ENCODE data around the gene TBCD. TPM values are rescaled to one million over a fixed set of nuclear protein-coding genes. Genes with fewer than 3 reads are reported as not detected.
"Not testable (repeated sequence)": the region's sequence is repeated elsewhere in the genome, so short reads cannot be mapped to it uniquely, and the experiment has no call there.

The TBCD gene
- total RNA-seq, 1 donor from 2014 or later: 44.5 TPM

DNA sequence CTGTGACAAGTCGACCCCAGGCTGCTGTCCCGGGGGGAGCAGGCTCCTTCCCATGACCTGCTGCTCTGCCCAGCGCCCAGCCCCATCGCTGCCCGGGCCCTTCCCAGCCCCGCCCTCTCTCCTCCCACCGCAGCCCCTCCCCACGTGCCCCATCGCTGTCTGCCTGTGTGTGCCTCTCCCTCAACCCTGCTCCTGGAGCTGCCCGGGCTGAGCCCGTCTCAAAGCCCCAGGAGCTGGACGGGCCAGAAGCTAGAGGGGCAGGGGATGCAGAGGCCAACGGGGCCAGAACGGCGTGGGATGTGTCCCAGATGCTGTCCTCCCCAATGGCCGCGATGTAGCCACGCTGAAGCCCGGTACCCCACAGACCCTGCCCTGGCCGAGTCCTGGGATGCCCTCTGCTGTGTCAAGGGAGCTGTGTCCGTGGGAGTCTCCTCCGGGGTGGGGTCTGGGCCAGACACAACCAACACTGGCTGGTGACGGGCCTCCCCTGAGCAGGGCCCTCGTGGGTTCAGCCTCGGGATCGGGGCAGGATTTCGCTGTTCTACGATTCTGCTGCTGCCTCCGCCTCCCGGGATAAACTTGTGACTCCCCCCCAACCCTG lies 206.2 kb downstream of the TBCD start:
- DNase-seq: no peak

DNA sequence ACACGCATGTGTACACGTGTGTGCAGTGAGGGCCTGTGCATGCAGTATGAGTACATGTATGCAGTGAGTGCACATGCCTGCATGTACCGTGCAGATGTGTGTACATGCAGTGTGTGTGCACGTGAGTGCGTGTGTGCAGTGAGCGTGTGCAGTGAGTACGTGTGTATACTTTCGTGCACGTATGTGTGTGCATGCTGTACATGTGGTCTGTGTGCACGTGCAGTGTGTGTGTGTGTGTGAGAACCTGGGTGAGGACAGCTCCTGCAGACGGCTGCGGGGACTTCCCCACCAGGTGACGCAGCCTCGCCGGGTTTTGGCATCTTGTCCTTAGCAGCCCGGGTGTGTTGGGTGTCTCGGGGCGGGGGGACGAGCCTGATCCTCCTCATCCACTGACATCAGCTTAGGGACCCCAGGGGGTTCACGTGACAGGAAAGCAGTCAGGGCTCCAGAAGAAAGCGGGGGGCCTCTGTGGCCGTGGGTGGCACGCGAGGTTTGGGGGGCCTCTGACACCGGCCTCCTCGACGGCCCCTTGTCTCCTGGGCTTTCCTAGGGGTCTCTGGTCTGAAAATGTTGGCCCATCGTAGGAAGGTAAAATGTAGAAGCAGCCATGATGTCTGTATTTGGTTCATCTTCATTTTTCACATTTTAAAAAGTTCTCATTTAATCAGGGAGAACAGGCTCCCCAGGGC lies 207.5 kb downstream of the TBCD start:
- no peak for DNase-seq

DNA sequence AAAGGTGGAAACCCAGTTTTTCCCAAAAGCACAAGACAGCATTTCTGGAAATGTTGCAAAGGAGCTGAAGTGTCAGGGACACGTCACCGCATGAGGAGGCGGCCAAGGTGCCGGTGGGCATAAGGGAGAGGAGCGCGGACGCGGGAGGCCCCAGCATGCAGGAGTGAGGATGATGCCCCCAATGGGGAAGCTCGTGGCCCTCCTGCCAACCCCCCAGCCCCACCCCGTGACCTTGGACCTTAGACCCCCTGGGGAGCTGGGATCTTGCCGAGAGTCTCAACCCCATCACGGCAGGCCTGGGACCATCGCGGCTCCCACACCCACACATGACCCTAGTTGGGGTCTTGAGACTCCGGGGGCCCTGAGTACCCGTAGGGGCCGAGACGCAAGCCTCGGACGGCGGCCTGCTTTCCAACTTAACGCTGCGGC lies 208.1 kb downstream of the TBCD start:
- no peak for DNase-seq

DNA sequence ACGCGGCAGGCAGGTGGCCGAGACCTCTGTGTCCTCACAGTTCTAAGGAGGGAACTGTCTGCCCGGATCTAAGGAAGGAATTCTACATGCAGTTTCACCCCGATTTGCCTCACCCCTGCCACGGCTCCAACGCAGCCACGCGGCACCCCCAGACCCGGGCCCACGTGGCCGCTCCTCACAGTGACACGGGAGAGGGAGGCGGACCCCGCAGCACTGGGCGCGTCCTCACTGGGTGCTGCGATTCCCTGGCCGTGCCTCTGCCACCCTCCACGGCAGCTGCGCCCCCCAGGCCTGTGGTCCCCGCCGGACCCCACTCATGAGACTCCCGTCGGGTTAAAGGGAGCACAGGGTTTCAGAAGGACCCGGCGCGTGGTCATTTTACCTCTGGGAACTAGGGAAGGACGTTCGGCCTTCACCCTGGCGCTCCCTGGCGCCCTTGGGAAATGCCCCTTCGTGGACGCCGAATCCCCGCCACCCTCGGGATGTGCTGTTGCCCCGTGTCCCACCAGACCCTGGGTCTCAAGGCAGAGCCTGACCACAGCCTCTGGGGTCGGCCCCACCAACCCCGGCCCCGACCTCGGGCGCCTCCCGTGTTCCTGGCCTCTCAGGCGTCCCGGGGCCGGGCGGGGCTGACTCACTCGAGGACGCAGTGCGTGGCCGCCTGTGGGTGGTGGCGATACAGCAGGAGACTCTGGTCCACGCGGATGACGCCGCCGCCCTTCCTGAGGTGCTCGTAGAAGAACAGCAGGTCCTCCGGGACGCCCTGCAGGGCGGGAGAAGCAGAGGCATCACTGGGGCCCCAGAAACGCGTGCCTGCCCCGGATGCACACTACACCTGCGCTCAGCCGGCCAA lies 208.8 kb downstream of the TBCD start:
- DNase-seq: no peak

DNA sequence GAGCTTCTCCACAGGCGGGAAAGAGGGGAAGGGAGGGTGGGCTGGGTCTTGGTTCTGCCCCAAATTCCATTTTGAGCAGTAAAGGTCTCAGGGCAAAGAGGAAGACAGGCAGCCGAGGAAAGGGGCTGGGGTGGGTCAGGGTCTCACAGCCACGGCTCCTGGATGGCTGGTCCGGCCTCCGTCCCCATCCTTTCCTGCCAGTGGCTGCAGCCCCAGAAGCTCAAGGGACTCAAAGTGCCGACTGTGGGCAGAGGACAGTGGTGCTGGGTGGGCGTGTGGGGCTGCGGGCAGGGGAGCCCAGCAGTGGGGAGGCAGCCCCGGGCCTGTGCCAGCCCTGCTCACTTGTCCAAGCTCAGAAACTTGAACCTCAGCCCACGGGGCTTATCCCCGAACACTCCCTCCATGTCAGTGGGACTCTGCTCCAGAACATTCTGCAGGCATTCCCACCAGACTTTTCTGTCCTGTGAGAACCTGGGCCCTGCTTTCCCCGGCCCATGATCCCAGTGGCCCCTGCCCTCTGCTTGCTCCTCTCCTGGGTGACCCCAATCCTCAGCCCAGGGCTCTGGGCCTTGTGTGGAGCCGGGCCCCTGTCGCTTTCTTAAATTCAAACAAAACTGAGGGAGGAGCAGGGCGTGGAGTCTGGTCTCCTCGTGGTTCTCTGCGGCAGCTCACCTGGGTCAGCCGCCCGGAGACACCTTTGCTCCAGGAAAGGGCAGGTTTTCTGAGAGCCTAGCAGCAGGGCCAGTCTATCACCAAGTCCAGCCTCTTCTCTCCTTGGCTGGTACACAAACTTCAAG lies 209.7 kb downstream of the TBCD start:
- DNase-seq: no peak

DNA sequence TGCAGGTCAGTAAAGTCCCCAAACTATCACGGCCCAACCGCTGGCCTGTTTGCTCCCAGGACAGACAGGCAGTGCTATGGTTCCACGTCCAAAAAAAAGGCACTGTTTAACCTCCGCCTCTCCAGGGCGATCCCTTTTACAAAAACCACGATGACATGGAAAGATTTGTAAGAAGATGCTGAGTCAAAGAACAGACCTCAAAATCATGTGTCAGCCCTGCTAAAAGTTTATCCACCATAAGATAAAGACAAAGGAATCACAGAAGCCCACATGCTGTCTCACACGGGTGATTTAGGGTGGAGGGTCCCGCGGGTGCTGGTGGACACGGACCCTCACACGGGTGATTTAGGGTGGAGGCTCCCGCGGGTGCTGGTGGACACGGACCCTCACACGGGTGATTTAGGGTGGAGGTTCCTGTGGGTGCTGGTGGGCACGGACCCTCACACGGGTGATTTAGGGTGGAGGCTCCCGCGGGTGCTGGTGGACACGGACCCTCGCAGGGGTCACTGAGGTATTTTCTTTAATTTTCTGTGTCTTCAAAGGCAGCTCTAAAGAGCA lies 210.4 kb downstream of the TBCD start:
- DNase-seq: no peak

DNA sequence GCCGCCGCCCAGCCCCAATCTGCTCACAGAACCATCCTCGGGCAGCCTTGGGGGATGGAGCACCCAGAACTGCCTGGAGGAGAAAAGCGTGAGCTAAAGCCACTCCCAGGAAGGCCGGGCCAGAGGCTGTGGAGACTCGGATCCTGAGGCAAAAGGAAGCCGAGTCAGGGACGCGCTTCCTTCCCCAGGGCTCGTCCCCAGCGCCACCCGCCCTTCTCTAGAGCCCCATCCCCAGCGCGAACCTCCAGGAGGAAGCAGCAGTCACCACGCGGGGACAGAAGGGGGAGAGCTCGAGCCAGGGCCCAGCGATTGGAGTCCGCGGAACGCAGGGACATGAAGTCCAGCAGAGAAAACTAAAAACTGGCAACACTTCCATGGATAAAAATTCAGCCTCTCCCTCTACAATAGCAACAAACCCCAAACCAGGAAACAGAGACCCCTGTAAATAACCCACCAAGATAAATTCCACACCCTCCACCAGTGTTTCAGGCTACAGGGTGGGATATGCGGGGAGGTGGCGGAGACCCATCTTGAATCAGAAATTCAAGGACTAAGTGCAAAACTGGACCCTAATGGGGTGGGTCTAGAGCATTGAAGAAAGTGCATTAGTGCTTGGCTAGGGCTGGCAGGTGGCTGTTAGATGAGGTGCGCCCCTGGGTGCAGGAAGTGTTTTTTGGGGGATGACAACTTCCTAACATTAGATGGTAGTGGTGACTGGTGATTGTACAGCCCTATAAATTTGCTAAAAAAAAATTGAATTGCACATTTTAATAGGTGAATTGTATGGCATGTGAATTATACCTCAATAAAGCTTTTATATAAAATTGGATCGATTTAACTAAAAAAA lies 211.5 kb downstream of the TBCD start:
- DNase-seq: peak; percentile 38

DNA sequence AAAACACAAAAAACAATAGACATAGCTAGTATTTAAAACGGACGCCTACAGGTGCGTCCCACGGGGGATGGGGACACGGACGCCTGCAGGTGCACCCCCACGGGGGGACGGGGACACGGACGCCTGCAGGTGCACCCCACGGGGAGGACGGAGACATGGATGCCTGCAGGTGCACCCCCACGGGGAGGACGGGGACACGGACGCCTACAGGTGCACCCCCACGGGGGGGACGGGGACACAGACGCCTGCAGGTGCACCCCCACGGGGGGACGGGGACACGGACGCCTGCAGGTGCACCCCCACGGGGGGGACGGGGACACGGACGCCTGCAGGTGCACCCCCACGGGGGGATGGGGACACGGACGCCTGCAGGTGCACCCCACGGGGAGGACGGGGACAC lies 212.6 kb downstream of the TBCD start:
- DNase-seq: not testable (repeated sequence)

DNA sequence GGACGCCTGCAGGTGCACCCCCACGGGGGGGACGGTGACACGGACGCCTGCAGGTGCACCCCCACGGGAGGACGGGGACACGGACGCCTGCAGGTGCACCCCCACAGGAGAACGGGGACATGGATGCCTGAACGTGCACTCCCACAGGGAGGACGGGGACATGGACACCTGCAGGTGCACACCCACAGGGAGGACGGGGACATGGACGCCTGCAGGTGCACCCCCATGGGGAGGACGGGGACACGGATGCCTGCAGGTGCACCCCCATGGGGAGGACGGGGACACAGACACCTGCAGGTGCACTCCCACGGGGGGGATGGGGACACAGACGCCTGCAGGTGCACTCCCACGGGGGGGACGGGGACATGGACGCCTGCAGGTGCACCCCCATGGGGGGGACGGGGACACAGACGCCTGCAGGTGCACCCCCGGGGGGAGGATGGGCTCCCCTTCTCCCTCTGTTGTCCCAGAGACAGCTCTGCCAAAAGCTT lies 213.0 kb downstream of the TBCD start:
- no peak for DNase-seq

DNA sequence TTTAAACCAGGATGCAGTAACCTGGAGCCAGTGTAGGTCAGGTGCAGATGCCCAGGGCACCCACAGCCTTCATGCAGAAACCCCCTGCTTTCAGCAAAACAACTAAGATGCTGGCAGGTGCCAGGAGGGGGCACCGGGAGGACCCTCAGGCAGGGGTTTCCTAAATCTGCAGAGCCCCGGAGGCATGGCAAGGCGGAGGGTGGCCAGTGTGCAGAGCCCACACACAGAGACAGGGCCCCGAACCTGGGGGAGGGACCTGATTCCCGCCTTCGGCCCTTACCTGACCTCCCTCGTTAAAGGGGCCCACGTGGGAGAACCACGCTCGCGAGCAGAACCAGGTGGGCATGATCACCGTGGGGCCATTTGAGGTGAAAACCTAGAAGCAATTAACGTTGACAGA lies 213.5 kb downstream of the TBCD start:
- DNase-seq: no peak

DNA sequence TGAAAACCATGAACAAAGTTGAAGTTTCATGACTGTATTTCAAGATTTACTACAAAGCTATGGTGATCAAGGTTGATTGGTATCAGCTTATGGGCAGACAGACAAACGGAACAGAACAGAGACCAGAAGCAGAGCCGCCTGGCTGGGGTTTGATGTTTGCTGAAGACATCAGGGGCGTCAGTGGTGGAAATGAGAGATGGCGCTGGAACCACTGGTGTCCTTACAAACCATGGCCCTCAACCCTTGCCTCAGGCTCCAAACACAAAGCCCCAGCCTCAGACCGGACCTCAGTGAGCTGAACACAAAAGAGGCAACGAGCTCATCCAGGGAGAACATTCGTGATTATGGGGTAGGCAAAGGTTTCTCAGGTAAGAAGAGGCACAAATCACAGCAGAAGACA lies 214.6 kb downstream of the TBCD start:
- no peak for DNase-seq

DNA sequence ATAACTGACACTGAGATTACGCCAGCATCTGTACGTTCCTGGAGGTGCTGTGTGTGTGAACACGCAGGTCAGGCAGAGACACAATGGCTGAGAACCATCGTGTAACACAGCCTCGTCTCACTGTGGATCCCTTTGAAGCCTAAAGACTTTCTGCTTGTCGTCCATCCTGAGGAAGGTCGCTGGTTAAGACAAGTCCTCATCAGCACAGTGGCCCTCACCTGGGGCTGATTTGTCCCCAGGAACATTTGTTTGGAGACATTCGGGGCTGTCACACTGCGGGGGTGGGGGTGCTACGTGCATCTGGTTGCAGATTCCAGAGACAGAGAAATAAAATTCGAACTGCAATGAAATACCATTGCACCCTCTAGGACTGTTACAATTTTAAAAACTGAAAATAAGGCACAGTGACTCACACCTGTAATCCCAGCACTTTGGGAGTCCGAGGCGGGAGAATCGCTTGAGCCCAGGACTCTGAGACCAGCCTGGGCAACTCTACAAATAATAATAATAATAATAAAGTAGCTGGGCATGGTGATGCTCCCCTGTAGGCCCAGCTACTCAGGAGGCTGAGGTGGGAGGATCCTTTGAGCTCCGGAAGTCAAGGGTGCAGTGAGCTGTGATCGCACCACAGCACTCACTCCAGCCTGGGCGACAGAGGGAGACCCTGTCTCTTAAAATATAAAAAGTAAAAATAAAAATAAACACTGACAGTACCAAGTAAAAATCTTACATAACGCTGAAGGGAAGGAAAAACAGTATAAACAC lies 215.6 kb downstream of the TBCD start:
- DNase-seq: no peak

DNA sequence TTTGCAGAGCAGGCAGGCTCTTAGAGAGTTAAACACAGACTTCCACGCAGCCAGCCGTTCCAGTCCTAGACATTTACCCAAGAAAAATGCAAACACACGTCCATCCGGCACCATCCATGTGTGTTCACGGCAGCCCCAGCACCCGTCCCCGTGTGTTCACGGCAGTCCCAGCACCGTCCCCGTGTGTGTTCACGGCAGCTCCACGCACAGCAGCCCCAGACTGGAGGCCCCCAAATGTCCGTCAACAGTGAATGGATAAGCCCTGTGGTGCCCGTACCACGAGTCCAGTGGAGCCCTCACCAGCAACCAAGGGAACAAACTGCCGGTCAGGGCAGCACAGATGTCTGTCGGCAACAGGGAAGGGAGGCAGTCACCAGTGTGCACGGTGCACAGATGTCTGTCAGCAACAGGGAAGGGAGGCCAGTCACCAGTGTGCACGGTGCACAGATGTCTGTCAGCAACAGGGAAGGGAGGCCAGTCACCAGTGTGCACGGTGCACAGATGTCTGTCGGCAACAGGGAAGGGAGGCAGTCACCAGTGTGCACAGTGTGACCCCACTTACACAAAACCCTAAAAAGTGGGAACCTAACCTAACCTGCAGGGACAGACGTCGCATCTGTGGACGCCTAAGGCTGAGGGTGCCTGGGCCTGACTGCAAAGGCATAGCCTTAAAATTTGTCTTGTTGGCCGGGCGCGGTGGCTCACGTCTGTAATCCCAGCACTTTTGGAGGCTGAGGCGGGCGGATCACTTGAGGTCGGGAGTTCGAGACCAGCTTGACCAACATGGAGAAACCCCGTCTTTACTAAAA lies 216.4 kb downstream of the TBCD start:
- not testable (repeated sequence) for DNase-seq

DNA sequence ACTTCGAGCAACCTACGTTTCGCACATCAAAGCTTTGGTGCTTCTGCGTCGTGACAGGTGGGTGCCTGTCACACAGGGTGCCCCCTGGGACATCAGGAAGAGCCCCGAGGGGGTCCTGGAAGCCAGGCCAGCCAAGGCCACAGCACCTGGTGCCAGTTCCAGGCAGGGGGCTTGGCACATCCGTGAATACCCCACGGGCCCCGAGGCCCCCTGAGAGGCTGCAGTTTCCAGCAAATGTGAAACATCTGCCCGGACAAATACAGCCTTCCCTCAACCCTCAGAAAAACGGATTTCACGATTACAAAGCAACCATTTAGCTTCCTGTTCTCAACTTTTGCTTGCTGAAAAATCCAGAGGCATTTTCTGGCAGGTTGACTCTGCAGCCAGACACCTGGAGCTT lies 218.2 kb downstream of the TBCD start:
- no peak for DNase-seq

DNA sequence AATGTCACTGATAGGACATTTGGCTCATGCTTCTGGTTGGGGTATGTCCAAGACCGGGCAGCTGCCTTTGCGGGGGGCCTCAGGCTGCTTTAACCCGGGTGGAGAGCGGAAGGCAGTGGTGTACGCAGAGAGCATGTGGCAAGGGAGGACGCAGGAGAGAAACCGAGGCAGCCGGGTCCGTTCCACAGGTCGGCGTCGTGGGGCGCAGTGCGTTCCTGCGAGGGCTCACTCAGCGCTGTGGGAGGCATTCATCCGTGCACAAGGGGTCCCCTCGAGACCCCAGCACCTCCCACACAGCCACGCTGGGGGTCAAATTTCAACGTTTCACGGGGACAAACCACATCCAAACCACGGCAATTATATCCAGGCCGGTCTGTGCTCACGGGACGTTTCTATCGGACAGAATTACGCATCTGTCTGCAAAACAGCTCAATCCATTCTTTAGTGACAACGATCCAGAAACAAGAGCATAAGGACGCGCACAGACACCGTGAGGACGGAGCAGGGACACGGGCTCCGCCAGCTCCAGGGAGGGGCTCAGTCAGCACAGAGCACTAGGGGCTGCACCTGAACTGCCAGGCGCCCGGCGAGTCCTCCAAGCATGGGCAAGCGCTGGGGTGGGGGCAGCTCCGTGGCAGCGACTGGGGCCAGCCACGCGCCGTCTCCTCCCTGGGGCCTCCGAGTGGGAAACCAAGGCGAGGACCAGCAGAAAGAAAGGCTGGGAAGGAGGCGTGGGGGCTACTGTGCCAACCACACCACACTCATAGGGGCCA lies 219.1 kb downstream of the TBCD start:
- no peak for DNase-seq

DNA sequence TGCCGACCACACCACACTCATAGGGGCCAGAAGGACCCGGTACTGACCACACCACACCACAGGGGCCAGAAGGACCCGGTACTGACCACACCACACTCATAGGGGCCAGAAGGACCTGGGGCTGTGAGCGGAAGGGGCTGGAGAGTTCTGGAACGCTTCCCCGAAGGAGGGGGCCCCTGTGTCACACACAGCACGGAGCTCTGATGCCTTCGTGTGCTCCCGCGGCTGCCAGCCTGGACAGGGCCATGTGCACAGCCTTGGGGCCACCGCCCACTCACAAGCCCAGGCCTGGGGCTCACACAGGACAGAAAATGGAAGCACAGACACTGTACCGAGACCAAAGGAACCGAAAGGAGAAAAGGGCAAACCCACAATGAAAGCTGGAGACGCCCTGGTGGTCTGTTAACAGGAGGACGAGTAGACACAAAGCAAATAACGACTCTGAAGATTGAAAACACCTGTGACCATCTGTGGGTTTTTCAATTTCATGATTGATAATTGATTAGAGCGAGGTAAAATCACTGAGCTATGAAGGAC lies 221.0 kb downstream of the TBCD start:
- no peak for DNase-seq

DNA sequence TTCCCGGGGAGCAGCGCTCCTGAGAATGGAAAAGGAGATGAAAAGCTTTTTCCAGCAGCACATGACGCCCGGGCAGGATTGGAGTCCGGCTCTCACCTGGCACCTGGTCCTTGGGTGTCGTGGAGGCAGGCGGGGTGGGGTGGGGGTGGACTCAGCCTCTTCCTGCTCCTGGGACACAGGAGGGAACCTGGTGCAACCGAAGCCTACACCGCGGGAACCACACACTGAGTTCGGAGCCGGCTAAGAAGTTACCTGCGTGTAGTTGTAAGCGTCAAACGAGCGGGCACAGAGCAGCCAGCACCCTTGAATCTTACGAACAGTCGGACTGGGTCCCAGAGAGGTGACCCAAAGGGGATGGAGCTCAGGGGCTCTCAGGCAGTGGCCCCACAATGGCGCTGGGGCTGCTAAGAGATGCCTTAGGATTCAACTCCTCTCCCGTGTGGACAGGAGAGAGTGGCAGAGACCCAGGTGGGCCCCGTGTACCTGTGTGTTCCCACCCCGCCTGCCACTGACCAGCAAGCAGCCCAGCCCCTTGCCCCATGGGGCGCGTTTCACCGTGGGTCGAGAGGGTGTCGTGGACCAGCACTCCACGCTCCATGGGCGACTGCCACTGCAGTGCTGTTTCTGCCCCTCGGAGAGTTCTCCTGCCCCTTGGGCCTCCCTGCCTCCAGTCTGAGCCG lies 221.7 kb downstream of the TBCD start:
- no peak for DNase-seq
